Chondrocyte (in vitro differentiated cells): ENCODE results near the gene NTMT1. TPM values are rescaled to one million over a fixed set of nuclear protein-coding genes. Genes with fewer than 3 reads are reported as not detected.

Experiments
- DNase-seq: peaks from one replicate; pipeline ENCODE4 v3.0.0; 2021; ENCODE audit warnings: mixed read lengths, low spot score
- H3K27ac Mint-ChIP-seq: one replicate; pipeline ENCODE4 v1.8.0; 2021; ENCODE audit warnings: mild to moderate bottlenecking, moderate library complexity, mixed read lengths; ENCODE audit not compliant: unreplicated experiment
- H3K27me3 Mint-ChIP-seq: 2 replicates; pipeline ENCODE4 v1.8.0; 2021; ENCODE audit warnings: low read depth, mixed read lengths
- H3K36me3 Mint-ChIP-seq: 2 replicates; pipeline ENCODE4 v1.8.0; 2021; ENCODE audit warnings: low read depth, mixed read lengths
- H3K4me1 Mint-ChIP-seq: 2 replicates; pipeline ENCODE4 v1.8.0; 2021; ENCODE audit warnings: low read depth, mild to moderate bottlenecking, mixed read lengths
- H3K4me3 Mint-ChIP-seq: one replicate; pipeline ENCODE4 v1.8.0; 2021; ENCODE audit warnings: mild to moderate bottlenecking, moderate library complexity, mixed read lengths; ENCODE audit not compliant: unreplicated experiment
- H3K9me3 Mint-ChIP-seq: 2 replicates; pipeline ENCODE4 v1.8.0; 2021; ENCODE audit warnings: low read depth, mixed read lengths
- total RNA-seq: library from RNA; stranded (reverse); gene quantifications from 3 replicates; pipeline ENCODE4 v1.2.1, GENCODE V29; 2021
- TF ChIP-seq, protein P1 (sequence below): fragments of 200-600 bp; sonication (generic); IDR thresholded peaks from 2 replicates; pipeline ENCODE4 v1.5.0; 2021; ENCODE audit warnings: antibody characterized with exemption, mild to moderate bottlenecking, moderate library complexity

Gene NTMT1
- total RNA-seq, 1 donor from 2014 or later: 37.4 TPM

DNA sequence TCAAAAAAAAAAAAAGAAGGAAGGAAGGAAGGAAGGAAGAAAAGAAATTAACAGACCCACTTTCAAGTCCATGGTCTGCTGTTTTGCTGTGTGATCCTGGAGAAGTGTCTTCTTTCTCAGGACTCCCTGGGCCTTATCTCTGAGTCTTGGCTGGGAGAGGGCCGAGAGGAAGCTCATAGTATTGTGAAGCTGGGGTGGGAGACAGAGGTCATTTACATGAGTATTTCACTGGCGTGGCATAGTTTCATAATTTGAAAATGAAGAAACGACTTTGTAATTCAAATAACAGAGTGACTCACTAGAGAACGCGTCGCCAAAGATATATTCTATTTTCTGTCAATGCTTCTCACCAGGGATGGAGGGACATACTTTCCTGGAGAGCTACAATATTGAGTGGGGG, 2.6 kb upstream of the NTMT1 start:
- Mint-ChIP-seq H3K4me3 (no peak overlapping the region), H3K27ac (peak overlapping the region; percentile 37)
- DNase-seq: no peak

DNA sequence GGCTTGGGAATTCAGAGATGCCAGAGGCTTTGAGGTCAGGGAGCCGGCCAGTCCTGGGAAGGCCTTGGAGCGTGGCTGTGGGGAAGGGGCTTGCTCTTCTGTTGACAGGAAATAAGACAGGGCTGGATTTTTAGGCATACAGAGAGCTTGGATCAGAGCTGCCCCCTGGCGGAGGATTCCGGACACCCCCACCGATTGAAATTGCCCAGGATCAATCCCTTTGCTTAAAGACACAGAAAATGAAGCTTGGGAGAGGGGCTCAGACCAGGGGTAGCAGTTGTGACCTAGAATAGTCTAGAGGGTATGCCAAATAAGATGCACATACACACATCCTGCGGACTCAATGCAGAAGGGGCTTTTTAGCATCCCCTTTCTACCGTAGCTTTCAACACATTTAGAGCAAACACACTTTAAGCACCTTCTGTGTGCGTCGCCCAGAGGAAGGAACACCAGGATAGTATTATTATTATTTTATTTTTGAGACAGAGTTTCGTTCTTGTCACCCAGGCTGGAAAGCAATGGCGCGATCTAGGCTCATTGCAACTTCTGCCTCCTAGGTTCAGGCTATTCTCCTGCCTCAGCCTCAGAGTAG, 1.7 kb upstream of the NTMT1 start:
- TF ChIP-seq, protein P1, sequence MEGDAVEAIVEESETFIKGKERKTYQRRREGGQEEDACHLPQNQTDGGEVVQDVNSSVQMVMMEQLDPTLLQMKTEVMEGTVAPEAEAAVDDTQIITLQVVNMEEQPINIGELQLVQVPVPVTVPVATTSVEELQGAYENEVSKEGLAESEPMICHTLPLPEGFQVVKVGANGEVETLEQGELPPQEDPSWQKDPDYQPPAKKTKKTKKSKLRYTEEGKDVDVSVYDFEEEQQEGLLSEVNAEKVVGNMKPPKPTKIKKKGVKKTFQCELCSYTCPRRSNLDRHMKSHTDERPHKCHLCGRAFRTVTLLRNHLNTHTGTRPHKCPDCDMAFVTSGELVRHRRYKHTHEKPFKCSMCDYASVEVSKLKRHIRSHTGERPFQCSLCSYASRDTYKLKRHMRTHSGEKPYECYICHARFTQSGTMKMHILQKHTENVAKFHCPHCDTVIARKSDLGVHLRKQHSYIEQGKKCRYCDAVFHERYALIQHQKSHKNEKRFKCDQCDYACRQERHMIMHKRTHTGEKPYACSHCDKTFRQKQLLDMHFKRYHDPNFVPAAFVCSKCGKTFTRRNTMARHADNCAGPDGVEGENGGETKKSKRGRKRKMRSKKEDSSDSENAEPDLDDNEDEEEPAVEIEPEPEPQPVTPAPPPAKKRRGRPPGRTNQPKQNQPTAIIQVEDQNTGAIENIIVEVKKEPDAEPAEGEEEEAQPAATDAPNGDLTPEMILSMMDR: peak; percentile 83
- no peaks in the 10 kb centered on the region for H3K36me3 Mint-ChIP-seq
- no peak for DNase-seq
- H3K27ac Mint-ChIP-seq: no peak overlapping the region
- no peak overlapping the region for H3K4me3 Mint-ChIP-seq
- no peaks in the 10 kb centered on the region for H3K9me3 Mint-ChIP-seq
- peaks cover 37% of the 10 kb centered on the region for H3K4me1 Mint-ChIP-seq
- no peaks in the 10 kb centered on the region for H3K27me3 Mint-ChIP-seq

More for the DNA sequence above, 2.6 kb upstream of the NTMT1 start:
- H3K27me3 Mint-ChIP-seq: no peaks in the 10 kb centered on the region
- no peaks in the 10 kb centered on the region for H3K9me3 Mint-ChIP-seq
- no peaks in the 10 kb centered on the region for H3K36me3 Mint-ChIP-seq
- TF ChIP-seq, protein P1: no peak
- peaks cover 33% of the 10 kb centered on the region for H3K4me1 Mint-ChIP-seq

GRCh38 chr9:129624947-129625346, 1.0 kb upstream of the NTMT1 start:
- H3K27me3 Mint-ChIP-seq: no peaks in the 10 kb centered on the region
- TF ChIP-seq, protein P1: no peak
- H3K9me3 Mint-ChIP-seq: no peaks in the 10 kb centered on the region
- no peak overlapping the region for H3K27ac Mint-ChIP-seq
- no peak for DNase-seq
- H3K4me3 Mint-ChIP-seq: peak overlapping the region; percentile 16
- H3K36me3 Mint-ChIP-seq: no peaks in the 10 kb centered on the region
- H3K4me1 Mint-ChIP-seq: peaks cover 40% of the 10 kb centered on the region

DNA sequence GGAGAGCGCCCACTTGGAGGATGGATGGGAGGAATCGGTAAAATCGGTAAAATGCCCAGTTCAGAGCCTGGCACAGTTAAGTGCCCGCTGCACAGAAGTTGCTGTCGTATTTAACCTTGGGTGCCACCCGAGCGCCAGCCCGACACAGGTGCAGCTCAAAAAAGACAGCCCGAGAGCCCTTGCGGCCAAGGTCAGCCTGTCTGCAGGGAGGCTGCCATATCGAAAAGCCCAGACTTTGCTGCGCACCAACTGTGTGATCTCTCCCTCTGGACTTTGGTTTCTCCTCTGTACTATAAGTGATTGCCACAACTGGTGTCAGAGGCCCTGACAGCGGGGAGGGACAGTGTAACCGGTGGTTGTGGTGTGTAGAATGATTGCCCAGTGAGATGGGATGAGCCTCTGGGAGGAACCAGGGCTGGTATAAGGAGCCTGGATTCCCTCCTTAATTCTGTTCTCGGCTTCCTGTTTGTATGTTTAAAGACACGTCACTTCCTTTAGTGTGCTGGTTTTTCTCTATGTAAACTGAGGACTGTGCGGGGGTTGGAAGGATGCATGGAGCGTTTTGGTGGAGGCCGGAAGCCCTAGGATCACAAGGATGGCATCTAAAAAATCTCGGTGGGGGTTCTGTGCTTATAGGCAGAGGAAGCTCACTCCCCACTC, 792 bp downstream of the NTMT1 start:
- no peaks in the 10 kb centered on the region for H3K9me3 Mint-ChIP-seq
- H3K4me3 Mint-ChIP-seq: peak overlapping the region; percentile 92
- DNase-seq: no peak
- H3K4me1 Mint-ChIP-seq: peaks cover 54% of the 10 kb centered on the region
- peak overlapping the region; percentile 94 for H3K27ac Mint-ChIP-seq
- H3K27me3 Mint-ChIP-seq: no peaks in the 10 kb centered on the region
- no peaks in the 10 kb centered on the region for H3K36me3 Mint-ChIP-seq
- TF ChIP-seq, protein P1: peak; percentile 24

GRCh38 chr9:129627556-129628440, 1.8 kb downstream of the NTMT1 start:
- Mint-ChIP-seq H3K27me3 (no peaks in the 10 kb centered on the region), H3K4me3 (peak overlapping the region; percentile 92), H3K36me3 (peaks cover 2% of the 10 kb centered on the region), H3K9me3 (no peaks in the 10 kb centered on the region), H3K27ac (peak overlapping the region; percentile 94), H3K4me1 (peaks cover 57% of the 10 kb centered on the region)
- TF ChIP-seq, protein P1: no peak
- DNase-seq: no peak
